ENCODE data around the gene EVPL.
"Not testable (repeated sequence)": the region's sequence is repeated elsewhere in the genome, so short reads cannot be mapped to it uniquely, and the experiment has no call there.

Gene EVPL

GRCh38 chr17:76048025-76048605, 21.0 kb upstream of the EVPL start:
- no peak for DNase-seq (ENCODE audit: low spot score)

GRCh38 chr17:76046064-76046463, 19.0 kb upstream of the EVPL start:
- no peak for DNase-seq (ENCODE audit: low spot score)

- DNase-seq (ENCODE audit: low spot score): not testable (repeated sequence)
Observed at GRCh38 chr17:76044475-76045007, 17.4 kb upstream of the EVPL start.

GRCh38 chr17:76042868-76043267, 15.8 kb upstream of the EVPL start:
- not testable (repeated sequence) for DNase-seq (ENCODE audit: low spot score)

GRCh38 chr17:76040376-76040775, 13.3 kb upstream of the EVPL start:
- DNase-seq (ENCODE audit: low spot score): no peak

GRCh38 chr17:76039121-76039520, 12.0 kb upstream of the EVPL start:
- DNase-seq (ENCODE audit: low spot score): no peak

GRCh38 chr17:76038050-76038449, 10.9 kb upstream of the EVPL start:
- no peak for DNase-seq (ENCODE audit: low spot score)

GRCh38 chr17:76036497-76037261, 9.6 kb upstream of the EVPL start:
- no peak for DNase-seq (ENCODE audit: low spot score)

GRCh38 chr17:76034428-76035350, 7.6 kb upstream of the EVPL start:
- DNase-seq (ENCODE audit: low spot score): no peak

GRCh38 chr17:76033139-76033538, 6.0 kb upstream of the EVPL start:
- DNase-seq (ENCODE audit: low spot score): no peak

GRCh38 chr17:76032780-76033108, 5.6 kb upstream of the EVPL start:
- no peak for DNase-seq (ENCODE audit: low spot score)

- no peak for DNase-seq (ENCODE audit: low spot score)
Observed at GRCh38 chr17:76032073-76032779, 5.1 kb upstream of the EVPL start.

GRCh38 chr17:76026714-76027158, 370 bp downstream of the EVPL start:
- DNase-seq (ENCODE audit: low spot score): no peak

- no peak for DNase-seq (ENCODE audit: low spot score)
Observed at GRCh38 chr17:76025294-76025693, 1.8 kb downstream of the EVPL start.

- DNase-seq (ENCODE audit: low spot score): no peak
Observed at GRCh38 chr17:76024353-76024752, 2.8 kb downstream of the EVPL start.

- DNase-seq (ENCODE audit: low spot score): no peak
Observed at GRCh38 chr17:76023900-76024237, 3.2 kb downstream of the EVPL start.

GRCh38 chr17:76022973-76023899, 3.9 kb downstream of the EVPL start:
- DNase-seq (ENCODE audit: low spot score): no peak

- no peak for DNase-seq (ENCODE audit: low spot score)
Observed at GRCh38 chr17:76022285-76022684, 4.8 kb downstream of the EVPL start.

- DNase-seq (ENCODE audit: low spot score): no peak
Observed at GRCh38 chr17:76019833-76020467, 7.2 kb downstream of the EVPL start.

GRCh38 chr17:76018801-76019200, 8.3 kb downstream of the EVPL start:
- no peak for DNase-seq (ENCODE audit: low spot score)

GRCh38 chr17:76018340-76018680, 8.8 kb downstream of the EVPL start:
- DNase-seq (ENCODE audit: low spot score): no peak
